ENCODE results near the gene CHP2.

DNA sequence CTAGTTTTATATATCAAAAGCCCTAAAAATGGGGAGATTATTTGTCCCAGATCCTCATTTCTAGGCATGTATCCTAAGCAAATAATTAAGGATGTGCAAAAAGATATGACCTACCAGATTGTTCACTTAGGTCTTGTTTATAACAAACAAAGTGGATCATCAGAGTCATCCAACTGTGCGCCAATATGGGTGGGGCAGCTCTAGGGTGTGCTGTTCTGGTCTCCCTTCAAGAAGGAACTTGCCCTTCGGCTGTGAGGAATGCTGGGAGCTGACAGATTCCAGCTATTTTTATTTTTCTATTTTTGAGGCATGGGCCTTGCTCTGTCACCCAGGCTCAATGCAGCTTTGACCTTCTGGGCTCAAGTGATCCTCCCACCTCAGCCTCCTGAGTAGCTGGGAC, 13.8 kb downstream of the CHP2 start:
- TF ChIP-seq, protein P1, sequence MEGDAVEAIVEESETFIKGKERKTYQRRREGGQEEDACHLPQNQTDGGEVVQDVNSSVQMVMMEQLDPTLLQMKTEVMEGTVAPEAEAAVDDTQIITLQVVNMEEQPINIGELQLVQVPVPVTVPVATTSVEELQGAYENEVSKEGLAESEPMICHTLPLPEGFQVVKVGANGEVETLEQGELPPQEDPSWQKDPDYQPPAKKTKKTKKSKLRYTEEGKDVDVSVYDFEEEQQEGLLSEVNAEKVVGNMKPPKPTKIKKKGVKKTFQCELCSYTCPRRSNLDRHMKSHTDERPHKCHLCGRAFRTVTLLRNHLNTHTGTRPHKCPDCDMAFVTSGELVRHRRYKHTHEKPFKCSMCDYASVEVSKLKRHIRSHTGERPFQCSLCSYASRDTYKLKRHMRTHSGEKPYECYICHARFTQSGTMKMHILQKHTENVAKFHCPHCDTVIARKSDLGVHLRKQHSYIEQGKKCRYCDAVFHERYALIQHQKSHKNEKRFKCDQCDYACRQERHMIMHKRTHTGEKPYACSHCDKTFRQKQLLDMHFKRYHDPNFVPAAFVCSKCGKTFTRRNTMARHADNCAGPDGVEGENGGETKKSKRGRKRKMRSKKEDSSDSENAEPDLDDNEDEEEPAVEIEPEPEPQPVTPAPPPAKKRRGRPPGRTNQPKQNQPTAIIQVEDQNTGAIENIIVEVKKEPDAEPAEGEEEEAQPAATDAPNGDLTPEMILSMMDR (conservative IDR thresholded peaks at IDR 0.05; ENCODE audit: low read length), result no peak
- TF ChIP-seq EZH2phosphoT487 (IDR thresholded peaks at IDR 0.05; ENCODE audit: borderline replicate concordance, low read depth, low read length), result no peak
